K562 (cell line): Measurements from ENCODE around the gene GHR. TPM values are rescaled to one million over a fixed set of nuclear protein-coding genes. Genes with fewer than 3 reads are reported as not detected.

Experiments used
- BACH1 ChIP-seq: fragments of 200-800 bp; sonication (Bioruptor generic); IDR thresholded peaks from 2 replicates; pipeline ENCODE4 v1.6.1; 2016; ENCODE audit warnings: missing genetic modification characterization, missing compliant biosample characterization
- BHLHE40 ChIP-seq: IDR thresholded peaks from 2 replicates; pipeline ENCODE4 v1.6.1; 2011; ENCODE audit warnings: low read length, improper control_type of control experiment
- CCNT2 ChIP-seq: IDR thresholded peaks from 2 replicates; pipeline ENCODE4 v1.6.1; 2011; ENCODE audit warnings: borderline replicate concordance, low read depth, mild to moderate bottlenecking, moderate library complexity, mixed read lengths, low read length; ENCODE audit not compliant: insufficient read length; ENCODE audit errors: extremely low read depth
- DMBX1 ChIP-seq: fragments of 250-450 bp; sonication (Bioruptor Pico); IDR thresholded peaks from 2 replicates; pipeline ENCODE4 v1.8.0; 2022; ENCODE audit warnings: inconsistent platforms, mild to moderate bottlenecking, moderate library complexity, borderline replicate concordance
- DPF2 ChIP-seq: fragments of 450-650 bp; IDR thresholded peaks from 2 replicates; pipeline ENCODE4 v1.6.1; 2016
- FOXK2 ChIP-seq, 2 experiments: fragments of 450-650 bp; IDR thresholded peaks in 1 of 2; conservative IDR thresholded peaks in 1 of 2; 2 replicates each; pipeline ENCODE4 v1.6.1; 2016; ENCODE audit warnings: low read depth in 2 of 2, mild to moderate bottlenecking in 1 of 2
- JUND ChIP-seq, 2 experiments: IDR thresholded peaks; 2 replicates in 1 of 2; 3 replicates in 1 of 2; pipeline ENCODE4 v1.6.1; 2011; ENCODE audit warnings: borderline replicate concordance in 2 of 2, low read depth in 2 of 2, low read length in 2 of 2, improper control_type of control experiment in 1 of 2, missing biosample characterization in 1 of 2, missing genetic modification characterization in 1 of 2, missing genetic modification reagents in 1 of 2
- KAT2B ChIP-seq: IDR thresholded peaks from one replicate; pipeline ENCODE4 v1.6.1; 2012; ENCODE audit warnings: low read depth, mild to moderate bottlenecking, control low read depth, inconsistent platforms, low read length, moderate library complexity
- MTF1 ChIP-seq: fragments of 250-450 bp; sonication (Bioruptor Pico); IDR thresholded peaks from 2 replicates; pipeline ENCODE4 v1.9.0; 2021; ENCODE audit warnings: moderate library complexity, mild to moderate bottlenecking, inconsistent platforms, borderline replicate concordance
- NR4A1 ChIP-seq, 2 experiments: fragments of 250-450 bp in 1 of 2; fragments of 450-650 bp in 1 of 2; sonication (Bioruptor Pico) in 1 of 2; IDR thresholded peaks; 2 replicates each; pipeline versions ENCODE4 v1.4.0 to v1.6.1; 2016 to 2020; ENCODE audit warnings: mild to moderate bottlenecking in 2 of 2, missing compliant biosample characterization in 1 of 2, missing genetic modification characterization in 1 of 2, moderate library complexity in 1 of 2
- ZNF140 ChIP-seq: fragments of 250-450 bp; sonication (Bioruptor Pico); IDR thresholded peaks from 2 replicates; pipeline ENCODE4 v1.8.0; 2021; ENCODE audit warnings: moderate library complexity, mild to moderate bottlenecking, inconsistent platforms
- ZNF316 ChIP-seq: fragments of 450-650 bp; IDR thresholded peaks from 2 replicates; pipeline ENCODE4 v1.6.1; 2016
- polyA plus RNA-seq, 8 experiments: library from polyadenylated mRNA; depleted of rRNA in 4 of 8; stranded (reverse) in 5 of 8; unstranded in 3 of 8; fragments of >200 nt; fragmentation: Nextera tagmentation in 2 of 8; fragmentation: Illumina TruSeq in 1 of 8; extraction: Ambion mirVana in 2 of 8; extraction: Trizol in 1 of 8; gene quantifications; 2 replicates each; pipeline versions ENCODE4 v1.2.1 to v1.2.3, GENCODE V29; 2011 to 2014; ENCODE audit warnings: inconsistent platforms in 1 of 8, missing spikeins in 1 of 8
- total RNA-seq, 7 experiments: library from RNA; depleted of rRNA in 6 of 7; stranded (reverse); fragments of >200 nt in 6 of 7; fragmentation: Illumina TruSeq in 2 of 7; extraction: Trizol in 2 of 7; gene quantifications; 2 replicates each; pipeline versions ENCODE4 v1.2.1 to v1.2.3, GENCODE V29; 2011 to 2021; ENCODE audit warnings: low replicate concordance in 1 of 7
- TF ChIP-seq, protein P1 (sequence below), 2 experiments: IDR thresholded peaks; 2 replicates each; pipeline ENCODE4 v1.6.1; 2012; ENCODE audit warnings: improper control_type of control experiment in 2 of 2, low read depth in 2 of 2, low read length in 2 of 2, borderline replicate concordance in 1 of 2
- TF ChIP-seq, protein P2 (sequence below): IDR thresholded peaks from 2 replicates; pipeline ENCODE4 v1.6.1; 2011; ENCODE audit warnings: borderline replicate concordance, low read depth, mild to moderate bottlenecking, moderate library complexity, low read length; ENCODE audit not compliant: insufficient read depth, poor library complexity, severe bottlenecking
- TF ChIP-seq, protein P3 (sequence below): fragments of 450-650 bp; IDR thresholded peaks from 2 replicates; pipeline ENCODE4 v1.6.1; 2017; ENCODE audit warnings: antibody characterized with exemption, mild to moderate bottlenecking

GHR gene
- total and polyA plus RNA-seq, 9 of the 15 experiments (the other 6 are each of a cell fraction or from before 2014, with no cell fraction given): 0.01 to 0.13 (median 0.07) TPM; not detected in 5

DNA sequence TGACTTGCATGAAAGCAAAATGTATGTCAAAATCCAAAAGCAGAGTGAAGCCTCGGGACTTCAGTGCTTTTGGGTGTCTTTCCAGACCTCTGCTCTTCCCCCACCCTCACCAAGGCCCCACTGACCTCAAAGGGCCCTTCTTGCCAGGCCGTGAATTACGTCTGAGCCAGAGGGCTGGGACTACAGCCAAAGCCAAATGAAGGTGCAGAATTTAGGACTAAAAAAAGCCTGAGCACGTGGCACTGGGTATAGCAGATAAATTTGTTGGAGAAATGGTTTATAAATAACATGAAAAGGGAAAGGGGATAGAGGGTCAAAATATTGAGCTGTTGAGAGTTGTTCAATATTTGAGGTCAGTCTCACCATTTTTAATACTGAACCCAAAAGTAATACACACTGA is 163.4 kb downstream of the GHR start (continued):
- TF ChIP-seq, protein P1, sequence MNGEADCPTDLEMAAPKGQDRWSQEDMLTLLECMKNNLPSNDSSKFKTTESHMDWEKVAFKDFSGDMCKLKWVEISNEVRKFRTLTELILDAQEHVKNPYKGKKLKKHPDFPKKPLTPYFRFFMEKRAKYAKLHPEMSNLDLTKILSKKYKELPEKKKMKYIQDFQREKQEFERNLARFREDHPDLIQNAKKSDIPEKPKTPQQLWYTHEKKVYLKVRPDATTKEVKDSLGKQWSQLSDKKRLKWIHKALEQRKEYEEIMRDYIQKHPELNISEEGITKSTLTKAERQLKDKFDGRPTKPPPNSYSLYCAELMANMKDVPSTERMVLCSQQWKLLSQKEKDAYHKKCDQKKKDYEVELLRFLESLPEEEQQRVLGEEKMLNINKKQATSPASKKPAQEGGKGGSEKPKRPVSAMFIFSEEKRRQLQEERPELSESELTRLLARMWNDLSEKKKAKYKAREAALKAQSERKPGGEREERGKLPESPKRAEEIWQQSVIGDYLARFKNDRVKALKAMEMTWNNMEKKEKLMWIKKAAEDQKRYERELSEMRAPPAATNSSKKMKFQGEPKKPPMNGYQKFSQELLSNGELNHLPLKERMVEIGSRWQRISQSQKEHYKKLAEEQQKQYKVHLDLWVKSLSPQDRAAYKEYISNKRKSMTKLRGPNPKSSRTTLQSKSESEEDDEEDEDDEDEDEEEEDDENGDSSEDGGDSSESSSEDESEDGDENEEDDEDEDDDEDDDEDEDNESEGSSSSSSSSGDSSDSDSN (IDR thresholded peaks at IDR 0.05; ENCODE audit: borderline replicate concordance in 1 of 2, low read depth in 2 of 2, low read length in 2 of 2): no peak
- peak; percentile 66; the same call in 1 of the 2 replicates for TF ChIP-seq BACH1 (tag)
- peak; percentile 57 for TF ChIP-seq CCNT2
- TF ChIP-seq ZNF140 (CRISPR knock-in tag): no peak
- TF ChIP-seq, protein P2, sequence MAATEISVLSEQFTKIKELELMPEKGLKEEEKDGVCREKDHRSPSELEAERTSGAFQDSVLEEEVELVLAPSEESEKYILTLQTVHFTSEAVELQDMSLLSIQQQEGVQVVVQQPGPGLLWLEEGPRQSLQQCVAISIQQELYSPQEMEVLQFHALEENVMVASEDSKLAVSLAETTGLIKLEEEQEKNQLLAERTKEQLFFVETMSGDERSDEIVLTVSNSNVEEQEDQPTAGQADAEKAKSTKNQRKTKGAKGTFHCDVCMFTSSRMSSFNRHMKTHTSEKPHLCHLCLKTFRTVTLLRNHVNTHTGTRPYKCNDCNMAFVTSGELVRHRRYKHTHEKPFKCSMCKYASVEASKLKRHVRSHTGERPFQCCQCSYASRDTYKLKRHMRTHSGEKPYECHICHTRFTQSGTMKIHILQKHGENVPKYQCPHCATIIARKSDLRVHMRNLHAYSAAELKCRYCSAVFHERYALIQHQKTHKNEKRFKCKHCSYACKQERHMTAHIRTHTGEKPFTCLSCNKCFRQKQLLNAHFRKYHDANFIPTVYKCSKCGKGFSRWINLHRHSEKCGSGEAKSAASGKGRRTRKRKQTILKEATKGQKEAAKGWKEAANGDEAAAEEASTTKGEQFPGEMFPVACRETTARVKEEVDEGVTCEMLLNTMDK: no peak
- TF ChIP-seq DMBX1 (CRISPR knock-in tag): peak; percentile 65; the same call in 1 of the 2 replicates
- no peak for TF ChIP-seq MTF1 (CRISPR knock-in tag)
- TF ChIP-seq BHLHE40: peak; percentile 92
- TF ChIP-seq DPF2: peak; percentile 91
- TF ChIP-seq FOXK2 (conservative IDR thresholded peaks at IDR 0.05 in 1 of 2, IDR thresholded peaks at IDR 0.05 in 1 of 2; ENCODE audit: low read depth in 2 of 2): peak in 1 of 2 experiments; percentile 52; a peak in 1 of 4 replicates
- TF ChIP-seq, protein P3, sequence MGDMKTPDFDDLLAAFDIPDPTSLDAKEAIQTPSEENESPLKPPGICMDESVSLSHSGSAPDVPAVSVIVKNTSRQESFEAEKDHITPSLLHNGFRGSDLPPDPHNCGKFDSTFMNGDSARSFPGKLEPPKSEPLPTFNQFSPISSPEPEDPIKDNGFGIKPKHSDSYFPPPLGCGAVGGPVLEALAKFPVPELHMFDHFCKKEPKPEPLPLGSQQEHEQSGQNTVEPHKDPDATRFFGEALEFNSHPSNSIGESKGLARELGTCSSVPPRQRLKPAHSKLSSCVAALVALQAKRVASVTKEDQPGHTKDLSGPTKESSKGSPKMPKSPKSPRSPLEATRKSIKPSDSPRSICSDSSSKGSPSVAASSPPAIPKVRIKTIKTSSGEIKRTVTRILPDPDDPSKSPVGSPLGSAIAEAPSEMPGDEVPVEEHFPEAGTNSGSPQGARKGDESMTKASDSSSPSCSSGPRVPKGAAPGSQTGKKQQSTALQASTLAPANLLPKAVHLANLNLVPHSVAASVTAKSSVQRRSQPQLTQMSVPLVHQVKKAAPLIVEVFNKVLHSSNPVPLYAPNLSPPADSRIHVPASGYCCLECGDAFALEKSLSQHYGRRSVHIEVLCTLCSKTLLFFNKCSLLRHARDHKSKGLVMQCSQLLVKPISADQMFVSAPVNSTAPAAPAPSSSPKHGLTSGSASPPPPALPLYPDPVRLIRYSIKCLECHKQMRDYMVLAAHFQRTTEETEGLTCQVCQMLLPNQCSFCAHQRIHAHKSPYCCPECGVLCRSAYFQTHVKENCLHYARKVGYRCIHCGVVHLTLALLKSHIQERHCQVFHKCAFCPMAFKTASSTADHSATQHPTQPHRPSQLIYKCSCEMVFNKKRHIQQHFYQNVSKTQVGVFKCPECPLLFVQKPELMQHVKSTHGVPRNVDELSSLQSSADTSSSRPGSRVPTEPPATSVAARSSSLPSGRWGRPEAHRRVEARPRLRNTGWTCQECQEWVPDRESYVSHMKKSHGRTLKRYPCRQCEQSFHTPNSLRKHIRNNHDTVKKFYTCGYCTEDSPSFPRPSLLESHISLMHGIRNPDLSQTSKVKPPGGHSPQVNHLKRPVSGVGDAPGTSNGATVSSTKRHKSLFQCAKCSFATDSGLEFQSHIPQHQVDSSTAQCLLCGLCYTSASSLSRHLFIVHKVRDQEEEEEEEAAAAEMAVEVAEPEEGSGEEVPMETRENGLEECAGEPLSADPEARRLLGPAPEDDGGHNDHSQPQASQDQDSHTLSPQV: peak; percentile 93
- TF ChIP-seq KAT2B: no peak
- peak; percentile 69 for TF ChIP-seq ZNF316
- TF ChIP-seq JUND (IDR thresholded peaks at IDR 0.05; ENCODE audit: borderline replicate concordance, low read depth, low read length): peak; percentile 58; the same call in 1 of the 2 replicates
- TF ChIP-seq JUND (tag; IDR thresholded peaks at IDR 0.05; ENCODE audit: borderline replicate concordance, low read depth, low read length): peak; percentile 63; the same call in 2 of the 3 replicates
- TF ChIP-seq NR4A1 (CRISPR knock-in tag; IDR thresholded peaks at IDR 0.05): no peak
- TF ChIP-seq NR4A1 (tag; IDR thresholded peaks at IDR 0.05): peak; percentile 37; the same call in 1 of the 2 replicates
